Measurements from ENCODE around the gene PSMB7. TPM values are rescaled to one million over a fixed set of nuclear protein-coding genes. Genes with fewer than 3 reads are reported as not detected.

The PSMB7 gene
- total and polyA plus RNA-seq, 2 of the 8 experiments (the other 6 are each of a cell fraction or from before 2014, with no cell fraction given), result 222 to 357 TPM

- no peak overlapping the region for H4K5ac ChIP-seq (ENCODE audit: insufficient read length, low read depth, low read length)
These were observed 19.4 kb downstream of the PSMB7 start for GRCh38 chr9:124395826-124396225.

More at GRCh38 chr9:124395826-124396225, 19.4 kb downstream of the PSMB7 start:
- Histone ChIP-seq H3K79me1 (ENCODE audit: low read depth, low read length) (peaks cover 12% of the 10 kb centered on the region), H2BK12ac (ENCODE audit: low read depth, low read length) (no peak overlapping the region), H2BK20ac (ENCODE audit: low read length) (no peak overlapping the region), H3K4me3 (ENCODE audit: extremely low read depth in 1 of 4, insufficient read depth in 2 of 4, low read depth in 3 of 4, low read length in 4 of 4) (no peak overlapping the region), H4K8ac (ENCODE audit: extremely low read depth, insufficient read depth, low read length) (no peak overlapping the region), H3K9ac (replicated peaks in 1 of 4; ENCODE audit: extremely low read depth in 1 of 4, low read depth in 3 of 4, low read length in 3 of 4) (no peak overlapping the region), H3K36me3 (ENCODE audit: control insufficient read depth in 2 of 4, insufficient read depth in 4 of 4, low read length in 3 of 4) (peaks cover 0 to 3% (median under 1%) of the 10 kb centered on the region in 4 experiments; a peak in 2 of 8 replicates), H2AK5ac (ENCODE audit: low read depth, low read length) (no peak overlapping the region), H3K27me3 (replicated peaks in 1 of 4; ENCODE audit: control insufficient read depth in 3 of 4, extremely low read depth in 1 of 4, insufficient read depth in 3 of 4, low read length in 3 of 4) (no peaks in the 10 kb centered on the region), H3K23me2 (ENCODE audit: low read depth, low read length) (no peaks in the 10 kb centered on the region), H2BK15ac (ENCODE audit: low read length) (no peak overlapping the region), H4K91ac (replicated peaks; ENCODE audit: insufficient read length, low read length) (no peak overlapping the region), H2AFZ (ENCODE audit: low read length) (no peak overlapping the region), H3K4me1 (replicated peaks in 1 of 4; ENCODE audit: control insufficient read depth in 3 of 4, insufficient read depth in 4 of 4, low read length in 3 of 4) (peaks cover 14 to 25% (median 17%) of the 10 kb centered on the region in 4 experiments), H3K14ac (ENCODE audit: insufficient read length) (no peak overlapping the region), H3K9me3 (ENCODE audit: insufficient read depth in 2 of 2, low read depth in 1 of 2, low read length in 1 of 2) (no peaks in the 10 kb centered on the region), H3K4ac (replicated peaks; ENCODE audit: insufficient read length, low read depth, low read length) (no peak overlapping the region), H3K56ac (replicated peaks; ENCODE audit: insufficient read length, low read depth, low read length) (no peak overlapping the region), H2BK5ac (ENCODE audit: low read depth, low read length) (no peak overlapping the region), H3K27ac (ENCODE audit: low read depth, low read length) (no peak overlapping the region), H3K79me2 (ENCODE audit: control insufficient read depth in 1 of 2, insufficient read depth in 2 of 2, low read length in 2 of 2) (peaks cover 6 to 88% of the 10 kb centered on the region in 2 experiments), H3K4me2 (ENCODE audit: insufficient read depth in 1 of 2, low read depth in 2 of 2, low read length in 2 of 2) (no peak overlapping the region), H4K20me1 (replicated peaks in 1 of 2; ENCODE audit: control insufficient read depth in 1 of 2, insufficient read depth in 2 of 2, low read length in 2 of 2) (peaks cover 16 to 20% of the 10 kb centered on the region in 2 experiments), H2BK120ac (replicated peaks; ENCODE audit: low read depth, low read length) (no peak overlapping the region), H3K18ac (ENCODE audit: extremely low read depth, low read length) (no peak overlapping the region), H3K23ac (ENCODE audit: insufficient read length) (no peak overlapping the region)
- WGBS, 2 experiments (ENCODE audit: extremely low coverage in 1 of 2, insufficient coverage in 1 of 2, insufficient read length in 1 of 2, insufficient replicate concordance in 2 of 2, low coverage in 1 of 2, low lambda C conversion rate in 2 of 2, missing lambda C conversion rate in 1 of 2), result 87% methylated on average over 4 of the region's 4 CpGs; no CpG with 5 or more reads in 1 of the 2 experiments
- ChIA-PET CTCF (ENCODE audit: partially characterized antibody) (interaction anchor here (0.6 to 21.3 kb wide), 7 partner anchors 9 to 174 kb away, joined by 3 to 330 read pairs (median 4); partner anchors contain the start of gene PSMB7), POLR2A (ENCODE audit: partially characterized antibody) (interaction anchor here (1.0 kb wide), 1 partner anchor 12 kb away, joined by 4 read pairs; no protein-coding TSS in a partner anchor)
- TF ChIP-seq SIRT6 (IDR thresholded peaks at IDR 0.05; ENCODE audit: low read length) (no peak), RAD21 (IDR thresholded peaks at IDR 0.05 in 1 of 2, conservative IDR thresholded peaks at IDR 0.05 in 1 of 2; ENCODE audit: low read depth in 2 of 2, low read length in 2 of 2) (no peak), ASH2L (IDR thresholded peaks at IDR 0.05; ENCODE audit: low read length) (no peak), TBP (IDR thresholded peaks at IDR 0.05; ENCODE audit: low read depth, low read length) (no peak), BRCA1 (IDR thresholded peaks at IDR 0.05; ENCODE audit: low read depth, low read length) (no peak), CBX5 (IDR thresholded peaks at IDR 0.05; ENCODE audit: low read depth, low read length) (no peak), POU5F1 (IDR thresholded peaks at IDR 0.05; ENCODE audit: low read depth, low read length) (no peak), SP2 (IDR thresholded peaks at IDR 0.05; ENCODE audit: low read length) (no peak), FOSL1 (IDR thresholded peaks at IDR 0.05; ENCODE audit: insufficient read depth, low read depth, low read length) (no peak), EP300 (IDR thresholded peaks at IDR 0.05; ENCODE audit: borderline replicate concordance in 1 of 2, low read depth in 2 of 2, low read length in 2 of 2) (no peak), SIX5 (IDR thresholded peaks at IDR 0.05; ENCODE audit: low read depth, low read length) (no peak)
- TF ChIP-seq, protein P1, sequence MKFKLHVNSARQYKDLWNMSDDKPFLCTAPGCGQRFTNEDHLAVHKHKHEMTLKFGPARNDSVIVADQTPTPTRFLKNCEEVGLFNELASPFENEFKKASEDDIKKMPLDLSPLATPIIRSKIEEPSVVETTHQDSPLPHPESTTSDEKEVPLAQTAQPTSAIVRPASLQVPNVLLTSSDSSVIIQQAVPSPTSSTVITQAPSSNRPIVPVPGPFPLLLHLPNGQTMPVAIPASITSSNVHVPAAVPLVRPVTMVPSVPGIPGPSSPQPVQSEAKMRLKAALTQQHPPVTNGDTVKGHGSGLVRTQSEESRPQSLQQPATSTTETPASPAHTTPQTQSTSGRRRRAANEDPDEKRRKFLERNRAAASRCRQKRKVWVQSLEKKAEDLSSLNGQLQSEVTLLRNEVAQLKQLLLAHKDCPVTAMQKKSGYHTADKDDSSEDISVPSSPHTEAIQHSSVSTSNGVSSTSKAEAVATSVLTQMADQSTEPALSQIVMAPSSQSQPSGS (IDR thresholded peaks at IDR 0.05; ENCODE audit: low read length), result no peak
- DNase-seq (ENCODE audit: low read depth in 1 of 2, low spot score in 2 of 2) (no peak), FAIRE-seq (no peak)

Data from H1 (cell line).